Measurements from ENCODE around the gene RPS18.

- TF ChIP-seq EZH2 (IDR thresholded peaks at IDR 0.05; ENCODE audit: insufficient read depth, poor library complexity, severe bottlenecking) (no peak), EZH2phosphoT487 (IDR thresholded peaks at IDR 0.05; ENCODE audit: insufficient read depth, low read depth) (no peak)
Measured at GRCh38 chr6:33286946-33287914, 15.4 kb downstream of the RPS18 start.
